AG04449 (cell line): ENCODE results near the gene SLC2A5.
"Not testable (repeated sequence)": the region's sequence is repeated elsewhere in the genome, so short reads cannot be mapped to it uniquely, and the experiment has no call there.

ENCODE experiments used
- CTCF ChIA-PET: fragments of 350-600 bp; formaldehyde crosslinking; extraction: SDS; loops from one replicate; lab custom pipeline; 2021; ENCODE audit warnings: antibody characterized with exemption; lab: Yijun Ruan, JAX
- POLR2A ChIA-PET: fragments of 400-600, 350-600 bp; formaldehyde crosslinking; extraction: SDS; loops from one replicate; lab custom pipeline; 2020; ENCODE audit warnings: antibody characterized with exemption, inconsistent platforms; lab: Yijun Ruan, JAX
- DNase-seq: peaks from one replicate; pipeline ENCODE4 v3.0.0-alpha.2; 2010; ENCODE audit warnings: low read depth, low spot score
- H3K4me3 ChIP-seq: 2 replicates; pipeline ENCODE4 v1.5.1; 2011; ENCODE audit warnings: low read depth, mild to moderate bottlenecking, control low read depth, low read length
- CTCF ChIP-seq: IDR thresholded peaks from one replicate; pipeline ENCODE4 v1.5.1; 2011; ENCODE audit warnings: mild to moderate bottlenecking, moderate library complexity, low read length, control low read depth, inconsistent platforms; ENCODE audit not compliant: insufficient read depth; ENCODE audit errors: missing control alignments

Gene SLC2A5

GRCh38 chr1:9004700-9005394 is 64.6 kb downstream of the SLC2A5 start:
- ChIA-PET POLR2A (no interaction called here), CTCF (interaction anchor here (0.5 to 13.0 kb wide), 71 partner anchors 8 to 539 kb away, joined by 3 to 189 read pairs (median 5); partner anchors contain the start of gene SLC2A5)
- TF ChIP-seq CTCF: peak; percentile 97
- DNase-seq: peak; percentile 29
- no peak overlapping the region for H3K4me3 ChIP-seq

GRCh38 chr1:9004031-9004699 is 65.3 kb downstream of the SLC2A5 start:
- H3K4me3 ChIP-seq: no peak overlapping the region
- no peak for DNase-seq
- CTCF ChIA-PET: interaction anchor here (0.7 to 13.0 kb wide), 42 partner anchors 11 to 301 kb away, joined by 3 to 189 read pairs (median 6); no protein-coding TSS in a partner anchor
- POLR2A ChIA-PET: no interaction called here
- no peak for TF ChIP-seq CTCF

- CTCF ChIA-PET: interaction anchor here (5.2 kb wide), 1 partner anchor 85 kb away, joined by 189 read pairs; no protein-coding TSS in a partner anchor
- DNase-seq, H3K4me3 ChIP-seq, POLR2A ChIA-PET: not testable (repeated sequence)
Measured at GRCh38 chr1:9002215-9002560, 67.2 kb downstream of the SLC2A5 start.

GRCh38 chr1:9001534-9002214 is 67.8 kb downstream of the SLC2A5 start:
- H3K4me3 ChIP-seq, POLR2A ChIA-PET, DNase-seq: not testable (repeated sequence)
- CTCF ChIA-PET: interaction anchor here (1.0 to 1.7 kb wide), 5 partner anchors 10 to 88 kb away, joined by 3 to 10 read pairs (median 3); no protein-coding TSS in a partner anchor

- CTCF ChIA-PET: interaction anchor here (1.2 to 2.5 kb wide), 2 partner anchors 11 to 262 kb away, joined by 3 to 12 read pairs; no protein-coding TSS in a partner anchor
- POLR2A ChIA-PET, H3K4me3 ChIP-seq, DNase-seq: not testable (repeated sequence)
Measured at GRCh38 chr1:8993962-8994675, 75.3 kb downstream of the SLC2A5 start.

GRCh38 chr1:8992936-8993687 is 76.3 kb downstream of the SLC2A5 start:
- no peak overlapping the region for H3K4me3 ChIP-seq
- POLR2A ChIA-PET: no interaction called here
- no peak for TF ChIP-seq CTCF
- CTCF ChIA-PET: interaction anchor here (0.8 to 1.6 kb wide), 9 partner anchors 11 to 108 kb away, joined by 3 to 7 read pairs (median 4); no protein-coding TSS in a partner anchor
- DNase-seq: no peak

GRCh38 chr1:8989821-8990220 is 79.6 kb downstream of the SLC2A5 start:
- no peak for TF ChIP-seq CTCF
- DNase-seq: no peak
- CTCF ChIA-PET: interaction anchor here (0.6 to 7.2 kb wide), 19 partner anchors 8 to 130 kb away, joined by 3 to 206 read pairs (median 5); no protein-coding TSS in a partner anchor
- POLR2A ChIA-PET: no interaction called here
- H3K4me3 ChIP-seq: no peak overlapping the region
